Breast epithelium (tissue), 3 donors: Measurements from ENCODE around the gene LAG3.

Experiments
- CTCF ChIP-seq, 3 donors: fragments of 450-650 bp; IDR thresholded peaks; one replicate each; pipeline ENCODE4 v1.5.1; 2016 to 2017; ENCODE audit warnings: antibody characterized with exemption in 3 of 3, mild to moderate bottlenecking in 3 of 3, moderate library complexity in 3 of 3
- POLR2AphosphoS5 ChIP-seq, 3 donors: sonication (generic); formaldehyde crosslinking; IDR thresholded peaks; one replicate each; pipeline ENCODE4 v1.6.1; 2017; ENCODE audit warnings: antibody characterized with exemption in 3 of 3

- TF ChIP-seq CTCF (IDR thresholded peaks at IDR 0.05) (no peak), POLR2AphosphoS5 (IDR thresholded peaks at IDR 0.05) (no peak)
Measured at GRCh38 chr12:6807170-6807569, 34.9 kb downstream of the LAG3 start.
